ENCODE data around the gene COA6. TPM values are rescaled to one million over a fixed set of nuclear protein-coding genes. Genes with fewer than 3 reads are reported as not detected.
"Not testable (repeated sequence)": the region's sequence is repeated elsewhere in the genome, so short reads cannot be mapped to it uniquely, and the experiment has no call there.

COA6 gene
- total RNA-seq, 4 donors from 2014 or later, result 11.7 to 48.7 (median 19.0) TPM

- no peaks in the 10 kb centered on the region for H3K9me3 ChIP-seq
- peak overlapping the region in 2 of 4 donors; percentile 1 to 13 for H3K4me3 ChIP-seq
- DNase-seq, result no peak
- peaks cover 0 to 13% (median 0%) of the 10 kb centered on the region in 4 donors for H3K4me1 ChIP-seq
- TF ChIP-seq POLR2A (IDR thresholded peaks at IDR 0.05) (no peak), CTCF (IDR thresholded peaks at IDR 0.05) (no peak)
- H3K27me3 ChIP-seq, result no peaks in the 10 kb centered on the region
- peak overlapping the region in 2 of 4 donors; percentile 19 to 60 for H3K27ac ChIP-seq
- H3K36me3 ChIP-seq, result no peaks in the 10 kb centered on the region
These were observed 25.7 kb downstream of the COA6 start for GRCh38 chr1:234398849-234399381.

DNA sequence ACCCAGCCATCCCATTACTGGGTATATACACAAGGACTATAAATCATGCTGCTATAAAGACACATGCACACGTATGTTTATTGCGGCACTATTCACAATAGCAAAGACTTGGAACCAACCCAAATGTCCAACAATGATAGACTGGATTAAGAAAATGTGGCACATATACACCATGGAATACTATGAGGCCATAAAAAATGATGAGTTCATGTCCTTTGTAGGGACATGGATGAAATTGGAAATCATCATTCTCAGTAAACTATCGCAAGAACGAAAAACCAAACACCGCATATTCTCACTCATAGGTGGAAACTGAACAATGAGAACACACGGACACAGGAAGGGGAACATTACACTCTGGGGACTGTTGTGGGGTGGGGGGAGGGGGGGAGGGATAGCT is 26.3 kb downstream of the COA6 start:
- not testable (repeated sequence) for H3K27me3 ChIP-seq, H3K36me3 ChIP-seq, H3K9me3 ChIP-seq

DNA sequence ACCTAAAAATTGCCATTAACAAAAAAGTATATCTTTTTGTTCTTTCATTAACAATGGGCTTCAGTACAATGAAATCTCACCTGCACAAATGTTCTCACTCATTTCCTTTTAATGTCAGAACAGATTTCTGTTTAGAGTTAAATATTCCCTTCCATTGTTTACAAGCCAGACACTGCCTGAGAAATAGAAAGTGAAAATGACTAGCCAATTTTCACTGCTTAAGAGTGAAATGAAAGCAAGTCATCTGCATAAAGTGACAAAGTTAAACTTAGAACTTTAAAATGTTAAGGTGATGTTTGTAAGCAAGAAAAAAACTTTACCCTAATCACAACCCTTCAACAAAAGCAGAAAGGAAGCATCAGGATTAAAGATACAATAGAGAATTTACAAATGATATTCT is 27.5 kb downstream of the COA6 start:
- TF ChIP-seq POLR2A (IDR thresholded peaks at IDR 0.05), result no peak
- TF ChIP-seq CTCF (IDR thresholded peaks at IDR 0.05), result no peak
- no peaks in the 10 kb centered on the region for H3K36me3 ChIP-seq
- H3K4me3 ChIP-seq, result peak overlapping the region in 2 of 4 donors; percentile 4 to 9
- H3K27ac ChIP-seq, result peak overlapping the region in 2 of 4 donors; percentile 37 to 60
- no peak for DNase-seq
- H3K4me1 ChIP-seq, result peaks cover 0 to 13% (median 0%) of the 10 kb centered on the region in 4 donors
- no peaks in the 10 kb centered on the region for H3K27me3 ChIP-seq
- no peaks in the 10 kb centered on the region for H3K9me3 ChIP-seq

More for the DNA sequence above, 26.3 kb downstream of the COA6 start:
- DNase-seq, H3K4me3 ChIP-seq: not testable (repeated sequence)
- Histone ChIP-seq H3K4me1 (peaks cover 0 to 13% (median 0%) of the 10 kb centered on the region in 4 donors), H3K27ac (peak overlapping the region in 2 of 4 donors; percentile 19 to 60)

DNA sequence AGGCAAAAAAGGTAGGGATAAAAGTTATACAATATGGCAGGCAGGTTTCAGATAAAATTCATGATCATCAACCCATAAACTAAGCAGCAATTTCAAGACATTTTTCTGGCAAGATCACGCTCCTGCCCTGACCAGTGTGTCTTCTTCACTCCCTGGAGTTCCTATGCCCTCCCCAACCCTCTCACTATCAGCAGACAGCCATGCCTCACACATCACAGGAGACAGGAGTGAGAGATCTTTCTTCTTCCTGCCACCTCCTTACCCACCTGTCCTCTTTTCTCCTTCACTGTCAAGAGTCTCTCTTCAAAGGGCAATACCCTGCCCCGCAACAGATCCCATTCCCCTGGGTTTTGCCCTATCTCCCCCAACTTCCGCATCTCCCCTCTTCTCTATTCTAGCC is 28.4 kb downstream of the COA6 start:
- Histone ChIP-seq H3K36me3 (no peaks in the 10 kb centered on the region), H3K4me1 (peaks cover 0 to 13% (median 0%) of the 10 kb centered on the region in 4 donors), H3K9me3 (no peaks in the 10 kb centered on the region), H3K27me3 (no peaks in the 10 kb centered on the region), H3K27ac (peak overlapping the region in 2 of 4 donors; percentile 37 to 60), H3K4me3 (no peak overlapping the region)
- DNase-seq, result no peak
- TF ChIP-seq CTCF (IDR thresholded peaks at IDR 0.05) (no peak), POLR2A (IDR thresholded peaks at IDR 0.05) (no peak)

- DNase-seq, result no peak
- no peak for TF ChIP-seq POLR2A (IDR thresholded peaks at IDR 0.05)
- TF ChIP-seq CTCF (IDR thresholded peaks at IDR 0.05), result no peak
- H3K4me3 ChIP-seq, result no peak overlapping the region
- H3K27ac ChIP-seq, result no peak overlapping the region
- H3K27me3 ChIP-seq, result no peaks in the 10 kb centered on the region
- H3K9me3 ChIP-seq, result no peaks in the 10 kb centered on the region
- no peaks in the 10 kb centered on the region for H3K36me3 ChIP-seq
- H3K4me1 ChIP-seq, result peaks cover 0 to 13% (median 0%) of the 10 kb centered on the region in 4 donors
These were observed 29.7 kb downstream of the COA6 start for GRCh38 chr1:234402939-234403338.

DNA sequence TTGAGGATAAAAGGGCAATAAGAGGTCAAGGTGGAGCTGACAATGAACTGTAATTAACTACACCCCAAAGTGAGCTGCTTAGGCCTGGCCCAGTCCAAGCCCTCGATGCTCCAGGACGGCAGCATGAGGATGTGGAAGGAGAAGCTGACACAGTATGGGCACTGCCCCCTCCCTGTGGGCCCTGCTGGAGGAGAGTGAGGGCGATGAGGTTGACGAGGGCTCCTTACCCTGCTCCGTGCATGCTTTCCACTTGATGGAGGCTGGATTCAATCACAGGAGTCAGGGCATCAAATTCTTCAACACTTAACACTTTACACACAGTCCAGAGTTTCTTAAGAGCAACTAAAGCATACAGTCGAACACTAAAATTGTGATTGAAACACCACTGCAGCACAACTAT is 32.4 kb downstream of the COA6 start:
- Histone ChIP-seq H3K36me3 (peaks cover 0 to 6% (median 0%) of the 10 kb centered on the region in 3 donors), H3K4me3 (no peak overlapping the region), H3K27me3 (no peaks in the 10 kb centered on the region), H3K4me1 (peaks cover 0 to 5% (median 0%) of the 10 kb centered on the region in 4 donors), H3K9me3 (no peaks in the 10 kb centered on the region), H3K27ac (no peak overlapping the region)
- no peak for DNase-seq
- TF ChIP-seq CTCF (IDR thresholded peaks at IDR 0.05) (no peak), POLR2A (IDR thresholded peaks at IDR 0.05) (no peak)

All from Peyer's patch (tissue), 4 donors.